ENCODE measurements around the gene VDAC2.
"Not testable (repeated sequence)": the region's sequence is repeated elsewhere in the genome, so short reads cannot be mapped to it uniquely, and the experiment has no call there.

The VDAC2 gene

DNA sequence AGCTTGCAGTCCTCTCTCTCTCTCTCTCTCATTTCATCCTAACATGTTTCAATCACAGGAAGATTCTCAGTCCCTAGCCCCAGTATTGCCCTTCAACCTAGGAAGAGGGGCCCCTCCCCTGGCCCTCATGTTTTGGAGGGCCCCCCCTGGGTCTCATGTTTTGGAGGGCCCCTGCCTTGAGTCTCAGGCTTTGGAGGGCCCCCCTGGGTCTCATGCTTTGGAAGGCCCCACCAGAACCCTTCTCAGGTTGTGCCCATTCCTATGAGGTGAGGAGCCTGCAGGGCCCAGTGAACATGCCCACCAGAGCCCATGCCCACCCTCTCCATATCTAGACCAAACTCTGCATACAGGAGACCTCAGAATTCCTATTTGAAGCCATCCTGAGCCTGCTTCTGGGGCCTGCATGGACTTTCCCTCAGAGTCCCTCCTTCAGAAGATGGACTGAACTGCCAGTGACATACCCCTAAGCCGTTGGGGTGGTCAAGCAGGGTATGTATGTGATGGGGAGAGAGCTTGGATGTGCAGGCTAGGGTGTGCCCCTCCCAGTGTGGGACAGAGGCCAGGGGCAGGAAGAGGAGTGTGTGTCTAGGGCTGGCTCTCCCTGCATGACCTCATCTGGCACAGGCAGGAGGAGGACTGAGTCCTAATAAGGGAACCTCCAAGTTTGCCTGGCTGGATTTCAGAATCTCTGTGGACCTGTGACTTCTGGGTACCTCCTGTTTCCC, 8.1 kb upstream of the VDAC2 start:
- TF ChIP-seq CTCF (IDR thresholded peaks at IDR 0.05; ENCODE audit: extremely low read depth, missing control alignments) = no peak
- DNase-seq (ENCODE audit: low spot score) = no peak

DNA sequence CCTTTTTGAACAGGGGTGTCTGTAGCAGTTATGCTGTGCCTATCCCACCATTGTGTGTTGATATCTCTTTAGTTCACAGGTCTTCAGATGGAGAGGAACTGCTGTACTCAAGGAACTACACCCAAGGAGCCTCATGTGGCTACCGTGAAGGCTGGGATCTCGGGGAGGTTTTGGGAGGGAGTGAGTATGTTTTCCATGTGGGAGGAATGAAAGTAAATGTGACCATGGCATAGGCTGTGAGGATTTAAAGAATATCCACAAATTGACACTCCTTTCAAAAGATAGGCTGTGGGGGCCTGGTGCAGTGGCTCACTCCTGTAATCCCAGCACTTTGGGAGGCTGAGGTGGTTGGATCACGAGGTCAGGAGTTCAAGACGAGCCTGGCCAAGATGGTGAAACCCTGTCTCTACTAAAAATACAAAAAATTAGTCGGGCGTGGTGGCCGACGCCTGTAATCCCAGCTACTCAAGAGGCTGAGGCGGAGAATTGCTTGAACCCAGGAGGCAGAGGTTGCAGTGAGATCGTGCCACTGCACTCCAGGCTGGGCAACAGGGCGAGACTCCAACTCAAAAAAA, 7.5 kb upstream of the VDAC2 start:
- DNase-seq (ENCODE audit: low spot score) = not testable (repeated sequence)

DNA sequence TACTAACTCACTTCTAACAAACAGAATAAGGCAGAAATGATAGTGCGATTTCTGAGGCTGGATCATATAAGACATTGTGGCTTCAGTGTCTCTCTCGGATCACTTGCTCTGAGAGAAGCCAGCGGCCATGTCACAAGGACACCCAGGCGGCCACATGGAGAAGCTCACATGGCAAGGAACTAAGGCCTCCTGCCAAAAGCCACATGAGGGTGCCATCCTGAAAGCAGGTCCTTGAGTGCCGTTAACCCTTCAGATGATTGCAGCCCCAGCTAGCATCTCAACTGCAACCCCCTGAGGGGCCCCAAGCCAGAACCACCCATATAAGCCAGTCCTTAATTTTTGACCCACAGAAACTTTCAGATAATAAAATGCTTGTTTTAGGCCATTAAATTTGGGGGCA, 6.9 kb upstream of the VDAC2 start:
- no peak for TF ChIP-seq CTCF (IDR thresholded peaks at IDR 0.05; ENCODE audit: extremely low read depth, missing control alignments)
- DNase-seq (ENCODE audit: low spot score) = no peak

- no peak for TF ChIP-seq CTCF (IDR thresholded peaks at IDR 0.05; ENCODE audit: extremely low read depth, missing control alignments)
- no peak for DNase-seq (ENCODE audit: low spot score)
Observed at GRCh38 chr10:75205908-75206307, 4.7 kb upstream of the VDAC2 start.

- DNase-seq (ENCODE audit: low spot score) = not testable (repeated sequence)
Observed at GRCh38 chr10:75206638-75207037, 4.0 kb upstream of the VDAC2 start.

DNA sequence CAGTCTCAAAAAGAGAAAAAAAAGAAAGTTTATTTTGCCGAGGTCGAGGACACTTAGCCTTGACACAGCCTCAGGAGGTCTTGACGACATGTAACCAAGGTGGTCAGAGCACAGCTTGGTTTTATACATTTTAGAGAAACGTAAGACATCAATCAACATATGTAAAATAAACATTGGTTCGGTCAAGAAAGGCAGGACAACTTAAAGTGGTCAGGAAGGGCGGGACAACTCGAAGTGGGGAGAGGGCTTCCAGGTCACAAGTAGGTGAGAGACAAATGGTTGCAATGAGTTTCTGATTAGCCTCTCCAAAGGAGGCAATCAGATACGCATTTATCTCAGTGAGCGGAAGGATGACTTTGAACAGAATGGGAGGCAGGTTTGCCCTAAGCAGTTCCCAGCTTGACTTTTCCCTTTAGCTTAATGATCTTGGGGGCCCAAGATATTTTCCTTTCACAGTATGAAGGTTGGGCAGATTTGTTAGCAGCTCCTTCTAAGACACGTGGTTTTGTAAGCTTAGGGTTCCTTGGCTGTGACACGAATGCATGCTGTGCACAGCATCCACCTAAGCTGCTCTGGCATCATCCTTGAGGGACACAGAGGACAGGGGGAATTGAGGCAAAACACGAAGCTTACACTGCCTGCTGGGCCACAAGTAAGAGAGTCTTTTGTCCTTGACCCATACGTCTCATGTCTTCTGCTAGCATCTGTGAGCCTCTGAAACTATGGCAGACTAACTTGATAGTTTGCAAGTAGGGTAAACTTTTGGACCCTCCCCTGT, 3.3 kb upstream of the VDAC2 start:
- TF ChIP-seq CTCF (IDR thresholded peaks at IDR 0.05; ENCODE audit: extremely low read depth, missing control alignments) = no peak
- DNase-seq (ENCODE audit: low spot score) = no peak

DNA sequence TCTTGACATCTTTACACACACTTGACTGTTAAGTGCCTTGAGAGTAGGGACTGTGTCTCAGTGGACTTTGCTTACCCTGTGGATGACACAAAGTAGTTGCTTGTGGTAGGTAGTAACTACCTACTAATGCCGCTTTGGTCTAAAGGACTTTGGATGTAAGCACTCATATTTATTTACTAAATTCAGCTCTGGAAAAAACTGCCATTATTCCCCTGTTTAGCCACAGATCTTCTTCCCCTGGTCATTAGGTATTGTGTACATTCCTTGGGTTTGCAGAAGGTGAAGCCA, 2.8 kb upstream of the VDAC2 start:
- DNase-seq (ENCODE audit: low spot score) = no peak
- no peak for TF ChIP-seq CTCF (IDR thresholded peaks at IDR 0.05; ENCODE audit: extremely low read depth, missing control alignments)

GRCh38 chr10:75208181-75208580, 2.4 kb upstream of the VDAC2 start:
- no peak for TF ChIP-seq CTCF (IDR thresholded peaks at IDR 0.05; ENCODE audit: extremely low read depth, missing control alignments)
- no peak for DNase-seq (ENCODE audit: low spot score)
